Liver (tissue), 3 donors: ENCODE results near the gene RNASEH2A.

Source experiments
- FOXA1 ChIP-seq: IDR thresholded peaks from 2 replicates; pipeline ENCODE4 v1.6.1; 2016; ENCODE audit warnings: antibody characterized with exemption
- JUND ChIP-seq, 2 donors: IDR thresholded peaks; 2 replicates each; pipeline ENCODE4 v1.6.1; 2016; ENCODE audit warnings: antibody characterized with exemption in 2 of 2
- SP1 ChIP-seq: IDR thresholded peaks from 2 replicates; pipeline ENCODE4 v1.6.1; 2018; ENCODE audit warnings: antibody characterized with exemption, mild to moderate bottlenecking
- TF ChIP-seq, protein P1 (sequence below): fragments of 150-350 bp; IDR thresholded peaks from 2 replicates; pipeline ENCODE4 v1.5.1; 2017; ENCODE audit warnings: improper control_type of control experiment, low read depth, low read length; ENCODE audit not compliant: missing input control
- TF ChIP-seq, protein P2 (sequence below): IDR thresholded peaks from 2 replicates; pipeline ENCODE4 v1.6.1; 2016; ENCODE audit warnings: antibody characterized with exemption
- TF ChIP-seq, protein P3 (sequence below): IDR thresholded peaks from 2 replicates; pipeline ENCODE4 v1.6.1; 2016; ENCODE audit warnings: antibody characterized with exemption, mild to moderate bottlenecking
- donor health status: healthy.
- donor health status: healthy.

DNA sequence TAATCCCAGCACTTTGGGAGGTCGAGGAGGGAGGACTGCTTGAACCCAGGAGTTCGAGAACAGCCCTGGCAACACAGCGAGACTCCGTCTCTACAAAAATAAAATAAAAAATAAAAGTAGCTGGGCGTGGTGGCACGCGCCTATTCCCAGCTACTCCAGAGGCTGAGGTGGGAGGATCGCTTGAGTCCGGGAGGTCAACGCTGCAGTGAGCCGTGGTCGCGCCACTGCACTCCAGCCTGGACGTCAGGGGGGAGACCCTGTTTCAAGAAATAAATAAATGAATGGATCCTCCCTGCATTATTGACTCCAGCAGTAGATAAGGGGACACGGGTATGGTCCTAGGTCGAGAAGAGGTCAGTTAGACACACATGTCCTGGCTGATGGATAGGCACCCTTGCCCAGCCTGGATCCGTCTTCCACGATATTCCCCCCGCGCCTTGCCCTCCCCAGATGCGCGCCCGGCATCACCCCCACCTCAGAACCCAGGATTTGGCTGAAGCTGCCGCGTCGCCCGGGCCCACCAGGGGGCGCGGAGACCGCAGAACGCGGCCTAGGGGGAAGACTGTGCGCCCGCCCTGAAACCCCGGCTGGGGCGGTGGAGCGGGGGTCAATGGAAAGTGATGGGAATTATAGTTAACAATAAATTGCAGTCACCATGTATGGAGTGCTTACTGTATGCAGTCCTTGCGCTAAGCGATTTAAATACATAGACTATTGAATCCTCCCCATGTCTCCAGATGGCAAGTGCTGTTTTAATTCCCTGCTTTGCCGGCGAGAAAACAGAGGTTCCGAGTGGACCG lies 29.0 kb upstream of the RNASEH2A start:
- TF ChIP-seq, protein P1, sequence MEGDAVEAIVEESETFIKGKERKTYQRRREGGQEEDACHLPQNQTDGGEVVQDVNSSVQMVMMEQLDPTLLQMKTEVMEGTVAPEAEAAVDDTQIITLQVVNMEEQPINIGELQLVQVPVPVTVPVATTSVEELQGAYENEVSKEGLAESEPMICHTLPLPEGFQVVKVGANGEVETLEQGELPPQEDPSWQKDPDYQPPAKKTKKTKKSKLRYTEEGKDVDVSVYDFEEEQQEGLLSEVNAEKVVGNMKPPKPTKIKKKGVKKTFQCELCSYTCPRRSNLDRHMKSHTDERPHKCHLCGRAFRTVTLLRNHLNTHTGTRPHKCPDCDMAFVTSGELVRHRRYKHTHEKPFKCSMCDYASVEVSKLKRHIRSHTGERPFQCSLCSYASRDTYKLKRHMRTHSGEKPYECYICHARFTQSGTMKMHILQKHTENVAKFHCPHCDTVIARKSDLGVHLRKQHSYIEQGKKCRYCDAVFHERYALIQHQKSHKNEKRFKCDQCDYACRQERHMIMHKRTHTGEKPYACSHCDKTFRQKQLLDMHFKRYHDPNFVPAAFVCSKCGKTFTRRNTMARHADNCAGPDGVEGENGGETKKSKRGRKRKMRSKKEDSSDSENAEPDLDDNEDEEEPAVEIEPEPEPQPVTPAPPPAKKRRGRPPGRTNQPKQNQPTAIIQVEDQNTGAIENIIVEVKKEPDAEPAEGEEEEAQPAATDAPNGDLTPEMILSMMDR = peak; percentile 76
- no peak for TF ChIP-seq SP1
- TF ChIP-seq, protein P2, sequence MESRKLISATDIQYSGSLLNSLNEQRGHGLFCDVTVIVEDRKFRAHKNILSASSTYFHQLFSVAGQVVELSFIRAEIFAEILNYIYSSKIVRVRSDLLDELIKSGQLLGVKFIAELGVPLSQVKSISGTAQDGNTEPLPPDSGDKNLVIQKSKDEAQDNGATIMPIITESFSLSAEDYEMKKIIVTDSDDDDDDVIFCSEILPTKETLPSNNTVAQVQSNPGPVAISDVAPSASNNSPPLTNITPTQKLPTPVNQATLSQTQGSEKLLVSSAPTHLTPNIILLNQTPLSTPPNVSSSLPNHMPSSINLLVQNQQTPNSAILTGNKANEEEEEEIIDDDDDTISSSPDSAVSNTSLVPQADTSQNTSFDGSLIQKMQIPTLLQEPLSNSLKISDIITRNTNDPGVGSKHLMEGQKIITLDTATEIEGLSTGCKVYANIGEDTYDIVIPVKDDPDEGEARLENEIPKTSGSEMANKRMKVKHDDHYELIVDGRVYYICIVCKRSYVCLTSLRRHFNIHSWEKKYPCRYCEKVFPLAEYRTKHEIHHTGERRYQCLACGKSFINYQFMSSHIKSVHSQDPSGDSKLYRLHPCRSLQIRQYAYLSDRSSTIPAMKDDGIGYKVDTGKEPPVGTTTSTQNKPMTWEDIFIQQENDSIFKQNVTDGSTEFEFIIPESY = no peak
- no peak for TF ChIP-seq FOXA1
- TF ChIP-seq, protein P3, sequence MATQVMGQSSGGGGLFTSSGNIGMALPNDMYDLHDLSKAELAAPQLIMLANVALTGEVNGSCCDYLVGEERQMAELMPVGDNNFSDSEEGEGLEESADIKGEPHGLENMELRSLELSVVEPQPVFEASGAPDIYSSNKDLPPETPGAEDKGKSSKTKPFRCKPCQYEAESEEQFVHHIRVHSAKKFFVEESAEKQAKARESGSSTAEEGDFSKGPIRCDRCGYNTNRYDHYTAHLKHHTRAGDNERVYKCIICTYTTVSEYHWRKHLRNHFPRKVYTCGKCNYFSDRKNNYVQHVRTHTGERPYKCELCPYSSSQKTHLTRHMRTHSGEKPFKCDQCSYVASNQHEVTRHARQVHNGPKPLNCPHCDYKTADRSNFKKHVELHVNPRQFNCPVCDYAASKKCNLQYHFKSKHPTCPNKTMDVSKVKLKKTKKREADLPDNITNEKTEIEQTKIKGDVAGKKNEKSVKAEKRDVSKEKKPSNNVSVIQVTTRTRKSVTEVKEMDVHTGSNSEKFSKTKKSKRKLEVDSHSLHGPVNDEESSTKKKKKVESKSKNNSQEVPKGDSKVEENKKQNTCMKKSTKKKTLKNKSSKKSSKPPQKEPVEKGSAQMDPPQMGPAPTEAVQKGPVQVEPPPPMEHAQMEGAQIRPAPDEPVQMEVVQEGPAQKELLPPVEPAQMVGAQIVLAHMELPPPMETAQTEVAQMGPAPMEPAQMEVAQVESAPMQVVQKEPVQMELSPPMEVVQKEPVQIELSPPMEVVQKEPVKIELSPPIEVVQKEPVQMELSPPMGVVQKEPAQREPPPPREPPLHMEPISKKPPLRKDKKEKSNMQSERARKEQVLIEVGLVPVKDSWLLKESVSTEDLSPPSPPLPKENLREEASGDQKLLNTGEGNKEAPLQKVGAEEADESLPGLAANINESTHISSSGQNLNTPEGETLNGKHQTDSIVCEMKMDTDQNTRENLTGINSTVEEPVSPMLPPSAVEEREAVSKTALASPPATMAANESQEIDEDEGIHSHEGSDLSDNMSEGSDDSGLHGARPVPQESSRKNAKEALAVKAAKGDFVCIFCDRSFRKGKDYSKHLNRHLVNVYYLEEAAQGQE = no peak
- no peak for TF ChIP-seq JUND (IDR thresholded peaks at IDR 0.05)
